ENCODE measurements around the gene GREB1L. TPM values are rescaled to one million over a fixed set of nuclear protein-coding genes. Genes with fewer than 3 reads are reported as not detected.

The GREB1L gene
- polyA plus RNA-seq, 1 donor (not counting 4 experiments of a cell fraction or from before 2014, with no cell fraction given) = 5.5 TPM

DNA sequence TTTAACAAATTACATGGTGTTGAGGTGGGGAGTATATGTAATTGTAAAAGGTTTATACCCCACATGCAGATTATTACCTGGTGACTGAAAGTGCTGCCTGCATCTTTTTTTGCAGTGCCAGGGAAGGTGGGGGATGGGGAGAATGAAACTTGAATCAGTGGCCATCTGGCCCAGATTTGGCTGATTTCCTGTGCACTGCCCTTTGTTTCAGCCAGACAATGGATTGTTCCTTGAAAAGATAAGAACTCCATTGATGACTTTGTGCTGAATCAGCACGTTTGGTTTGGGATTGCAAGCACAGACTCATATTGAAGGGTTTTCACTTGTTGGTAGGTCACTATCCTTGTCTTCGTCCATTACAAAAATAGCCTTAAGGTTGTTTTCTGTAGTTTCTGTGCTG, 20.9 kb downstream of the GREB1L start:
- no peak for TF ChIP-seq CTCF (optimal IDR thresholded peaks at IDR 0.05 in 1 of 3, IDR thresholded peaks at IDR 0.05 in 1 of 3, conservative IDR thresholded peaks at IDR 0.05 in 1 of 3; ENCODE audit: extremely low read depth in 1 of 3, insufficient read depth in 2 of 3, low read length in 3 of 3)
- TF ChIP-seq EZH2 (IDR thresholded peaks at IDR 0.05; ENCODE audit: low read length) = no peak
- no peak for FAIRE-seq
- Histone ChIP-seq H3K36me3 (ENCODE audit: control insufficient read depth in 2 of 2, extremely low read depth in 1 of 2, insufficient read depth in 2 of 2, low read length in 2 of 2) (no peaks in the 10 kb centered on the region), H3K27ac (ENCODE audit: control insufficient read depth, insufficient read depth, low read length) (no peak overlapping the region), H3K9ac (ENCODE audit: control insufficient read depth, extremely low read depth, insufficient read depth, low read length) (no peak overlapping the region), H4K20me1 (ENCODE audit: control insufficient read depth, extremely low read depth, insufficient read depth, low read length) (no peaks in the 10 kb centered on the region), H3K4me3 (ENCODE audit: control insufficient read depth in 2 of 3, extremely low read depth in 1 of 3, insufficient read depth in 2 of 3, low read depth in 1 of 3, low read length in 3 of 3) (no peak overlapping the region), H3K27me3 (ENCODE audit: control insufficient read depth, extremely low read depth, insufficient read depth, low read length) (no peaks in the 10 kb centered on the region), H3K9me3 (ENCODE audit: control insufficient read depth, low read depth, low read length) (no peaks in the 10 kb centered on the region), H2AFZ (ENCODE audit: control insufficient read depth, low read length) (no peak overlapping the region), H3K79me2 (ENCODE audit: control insufficient read depth, insufficient read depth, low read length) (no peaks in the 10 kb centered on the region), H3K4me1 (ENCODE audit: control insufficient read depth, extremely low read depth, insufficient read depth, low read length) (no peaks in the 10 kb centered on the region), H3K4me2 (ENCODE audit: control insufficient read depth, extremely low read depth, insufficient read depth, low read depth, low read length) (no peak overlapping the region), H3K9me1 (ENCODE audit: control insufficient read depth, extremely low read depth, insufficient read depth, low read length) (no peaks in the 10 kb centered on the region)
- dilution Hi-C loops (cut with MboI; ENCODE audit: extremely low pct_ligation_motif_present, low sequenced_read_pairs) = no loop called here
- DNase-seq (ENCODE audit: low read depth, low spot score) = no peak

GRCh38 chr18:21264651-21265050, 22.6 kb downstream of the GREB1L start:
- Histone ChIP-seq H3K4me1 (ENCODE audit: control insufficient read depth, extremely low read depth, insufficient read depth, low read length) (no peaks in the 10 kb centered on the region), H2AFZ (ENCODE audit: control insufficient read depth, low read length) (no peak overlapping the region)
- no peak for TF ChIP-seq CTCF (optimal IDR thresholded peaks at IDR 0.05 in 1 of 3, IDR thresholded peaks at IDR 0.05 in 1 of 3, conservative IDR thresholded peaks at IDR 0.05 in 1 of 3; ENCODE audit: extremely low read depth in 1 of 3, insufficient read depth in 2 of 3, low read length in 3 of 3)
- no peak for TF ChIP-seq EZH2 (IDR thresholded peaks at IDR 0.05; ENCODE audit: low read length)

More at GRCh38 chr18:21264651-21265050, 22.6 kb downstream of the GREB1L start:
- FAIRE-seq = no peak
- dilution Hi-C loops (cut with MboI; ENCODE audit: extremely low pct_ligation_motif_present, low sequenced_read_pairs) = no loop called here
- no peaks in the 10 kb centered on the region for H3K36me3 ChIP-seq (ENCODE audit: control insufficient read depth in 2 of 2, extremely low read depth in 1 of 2, insufficient read depth in 2 of 2, low read length in 2 of 2)
- H3K27ac ChIP-seq (ENCODE audit: control insufficient read depth, insufficient read depth, low read length) = no peak overlapping the region
- no peak overlapping the region for H3K9ac ChIP-seq (ENCODE audit: control insufficient read depth, extremely low read depth, insufficient read depth, low read length)
- H4K20me1 ChIP-seq (ENCODE audit: control insufficient read depth, extremely low read depth, insufficient read depth, low read length) = no peaks in the 10 kb centered on the region
- H3K79me2 ChIP-seq (ENCODE audit: control insufficient read depth, insufficient read depth, low read length) = no peaks in the 10 kb centered on the region
- H3K9me1 ChIP-seq (ENCODE audit: control insufficient read depth, extremely low read depth, insufficient read depth, low read length) = no peaks in the 10 kb centered on the region
- H3K9me3 ChIP-seq (ENCODE audit: control insufficient read depth, low read depth, low read length) = no peaks in the 10 kb centered on the region
- no peaks in the 10 kb centered on the region for H3K27me3 ChIP-seq (ENCODE audit: control insufficient read depth, extremely low read depth, insufficient read depth, low read length)
- H3K4me2 ChIP-seq (ENCODE audit: control insufficient read depth, extremely low read depth, insufficient read depth, low read depth, low read length) = no peak overlapping the region
- no peak for DNase-seq (ENCODE audit: low read depth, low spot score)
- H3K4me3 ChIP-seq (ENCODE audit: control insufficient read depth in 2 of 3, extremely low read depth in 1 of 3, insufficient read depth in 2 of 3, low read depth in 1 of 3, low read length in 3 of 3) = no peak overlapping the region

Data from keratinocyte (primary cell).